HG03571 (cell line): ENCODE data around the gene MRPL36.

Source experiments
- ATAC-seq: cut with Tn5 transposase; IDR thresholded peaks from one replicate; pipeline ENCODE4 v1.9.1; 2021; ENCODE audit not compliant: unreplicated experiment

The MRPL36 gene

GRCh38 chr5:1751026-1751863 is 48.4 kb downstream of the MRPL36 start:
- no peak for ATAC-seq

GRCh38 chr5:1750469-1750868 is 49.2 kb downstream of the MRPL36 start:
- ATAC-seq = no peak

GRCh38 chr5:1749346-1750124 is 50.1 kb downstream of the MRPL36 start:
- no peak for ATAC-seq

- no peak for ATAC-seq
Observed at GRCh38 chr5:1748845-1749244, 50.8 kb downstream of the MRPL36 start.
